HG03196 (cell line): ENCODE results near the gene BFSP2.

Source experiments
- ATAC-seq: cut with Tn5 transposase; IDR thresholded peaks from one replicate; pipeline ENCODE4 v1.9.1; 2021; ENCODE audit not compliant: unreplicated experiment

Gene BFSP2

DNA sequence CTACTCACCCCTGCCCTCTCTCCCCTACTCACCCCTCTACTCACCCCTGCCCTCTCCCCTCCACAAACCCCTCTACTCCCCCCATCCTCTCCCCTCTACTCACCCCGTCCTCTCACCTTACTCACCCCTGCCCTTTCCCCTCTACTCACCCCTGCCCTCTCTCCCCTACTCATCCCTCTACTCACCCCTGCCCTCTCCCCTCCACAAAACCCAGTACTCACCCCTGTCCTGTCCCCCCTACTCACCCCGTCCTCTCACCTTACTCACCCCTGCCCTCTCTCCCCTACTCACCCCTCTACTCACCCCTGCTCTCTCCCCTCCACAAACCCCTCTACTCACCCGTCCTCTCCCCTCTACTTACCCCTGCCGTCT, 14.2 kb downstream of the BFSP2 start:
- no peak for ATAC-seq

DNA sequence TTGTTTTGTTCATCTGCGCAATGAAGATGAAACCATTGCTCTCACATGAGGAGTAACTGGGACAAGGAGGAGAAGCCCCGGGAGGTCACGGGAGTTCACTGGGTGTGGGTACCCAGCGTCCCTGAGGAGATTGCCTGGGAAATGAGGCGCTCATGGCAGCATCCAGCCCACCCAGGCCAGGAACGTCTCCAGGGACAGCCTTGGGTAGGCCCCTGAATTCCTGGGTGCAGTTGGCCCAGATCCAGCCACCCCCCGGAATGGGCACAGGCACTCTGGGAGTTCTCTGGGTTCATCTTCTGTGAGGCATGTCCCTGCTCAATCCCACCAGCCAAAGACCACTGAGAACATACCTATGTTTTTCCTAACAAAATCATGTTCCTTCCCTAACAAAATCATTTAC, 18.5 kb downstream of the BFSP2 start:
- no peak for ATAC-seq

DNA sequence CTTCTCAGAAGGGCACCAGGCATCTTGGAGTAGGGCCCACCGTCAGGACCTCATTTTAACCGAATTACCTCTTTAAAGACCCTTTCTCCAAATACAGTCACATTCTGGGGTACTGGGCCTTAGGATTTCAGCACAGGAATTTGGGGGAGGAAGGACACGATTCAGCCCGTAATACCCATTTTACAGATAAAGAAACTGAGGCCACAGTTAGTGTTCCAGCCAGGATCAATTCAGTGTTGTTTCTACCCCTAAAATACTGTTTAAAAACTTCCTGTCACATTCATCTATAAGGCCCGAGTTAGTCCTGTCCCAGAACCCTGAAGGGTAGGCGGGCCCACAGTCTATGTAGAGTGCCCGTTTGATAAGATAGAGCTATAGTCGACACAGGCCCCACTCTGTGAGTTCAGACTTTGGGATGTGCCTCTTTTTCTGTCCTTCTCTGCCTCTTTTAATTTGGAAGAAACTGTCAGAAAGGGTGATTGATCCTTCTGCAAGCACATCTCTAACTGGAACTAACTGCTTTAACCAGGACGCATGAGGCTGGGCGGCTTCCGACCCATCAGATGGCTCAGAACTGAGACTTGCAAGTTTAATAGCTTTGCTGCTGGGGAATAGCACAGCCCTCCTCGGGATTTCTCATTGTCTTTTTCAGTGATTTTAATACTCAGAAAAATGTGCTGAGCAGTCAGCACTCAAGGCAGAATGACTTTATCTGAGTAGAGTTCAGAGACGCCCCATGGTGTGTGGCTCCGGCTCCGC, 19.5 kb downstream of the BFSP2 start:
- no peak for ATAC-seq

DNA sequence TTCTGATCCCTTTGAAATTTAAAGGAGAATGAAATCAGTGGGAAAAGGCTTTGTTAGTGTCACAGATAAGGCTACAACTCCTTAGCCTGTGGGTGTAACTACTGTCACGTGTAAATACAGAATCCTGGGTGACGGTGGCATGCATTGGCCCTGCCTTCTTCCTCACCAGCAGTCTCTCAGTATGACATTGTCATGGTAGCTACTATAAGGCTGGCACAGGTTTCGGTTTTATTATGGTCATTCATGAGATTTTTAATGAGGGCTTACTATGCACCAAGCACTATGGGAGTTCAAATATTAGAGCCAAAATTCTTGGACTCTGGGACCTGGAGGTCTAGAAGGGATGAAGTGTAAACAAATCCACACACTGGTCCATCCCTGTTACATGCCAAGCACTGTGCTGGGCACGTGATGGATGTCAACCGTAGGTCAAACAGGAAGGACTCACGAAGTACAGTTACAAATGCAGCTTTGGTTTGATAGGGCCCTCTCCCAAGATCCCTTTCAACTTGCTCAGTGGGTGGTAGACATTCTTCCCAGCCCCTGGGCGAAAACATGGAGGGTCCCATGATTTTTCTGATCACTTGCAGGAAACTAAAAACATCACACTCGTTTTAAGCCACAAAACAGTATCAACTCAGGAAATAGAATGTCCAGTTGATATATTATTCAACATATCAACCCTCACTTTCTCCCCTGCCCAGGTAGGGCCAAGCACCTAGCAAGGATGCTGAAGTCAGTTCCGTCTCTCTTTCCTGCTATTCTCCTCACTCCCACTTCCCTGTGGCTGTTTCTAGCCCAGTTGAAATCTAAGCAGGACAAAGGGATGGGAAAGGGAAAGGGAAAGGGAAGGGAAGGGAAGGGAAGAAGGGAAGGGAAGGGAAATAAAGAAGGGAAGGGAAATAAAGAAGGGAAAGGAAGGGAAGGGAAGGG, 25.3 kb downstream of the BFSP2 start:
- peak; percentile 56 for ATAC-seq

DNA sequence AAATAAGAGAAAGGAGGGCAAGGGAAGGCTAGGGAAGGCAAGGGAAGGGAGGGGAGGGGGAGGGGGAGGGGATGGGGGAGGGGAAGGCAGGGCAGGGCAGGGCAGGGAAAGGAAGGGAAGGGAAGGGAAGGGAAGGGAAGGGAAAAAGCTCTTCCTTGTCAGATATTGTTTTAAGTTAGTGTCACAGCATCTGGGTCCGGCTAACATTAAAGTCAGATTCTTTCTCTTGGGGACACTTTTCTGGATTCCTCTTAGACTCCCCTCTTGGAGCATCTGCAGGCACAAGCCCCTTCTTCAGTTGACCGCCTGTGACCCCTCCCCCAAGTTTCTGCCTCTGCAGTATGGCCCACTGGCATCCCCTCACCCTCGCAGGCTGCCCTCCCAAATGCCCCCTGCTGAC, 26.0 kb downstream of the BFSP2 start:
- no peak for ATAC-seq

DNA sequence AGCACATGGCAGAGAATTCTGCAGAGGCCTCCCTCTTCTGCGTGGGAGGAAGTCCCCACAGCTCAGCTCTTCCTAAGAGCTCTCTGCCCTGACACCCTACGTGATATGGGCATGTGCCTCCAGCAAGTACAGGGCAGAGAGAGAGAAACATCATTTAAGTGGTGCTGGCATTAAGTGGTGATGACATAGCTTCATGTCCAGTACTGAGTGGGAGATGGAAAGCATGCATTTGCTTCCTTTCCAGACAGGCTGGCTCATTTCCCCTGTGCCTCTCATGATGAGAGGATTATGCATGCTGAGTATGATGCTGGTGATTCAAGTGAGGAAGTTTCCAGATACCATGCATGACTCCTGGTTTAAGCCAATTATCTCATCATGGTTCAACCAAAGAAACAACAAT, 26.9 kb downstream of the BFSP2 start:
- ATAC-seq: no peak

DNA sequence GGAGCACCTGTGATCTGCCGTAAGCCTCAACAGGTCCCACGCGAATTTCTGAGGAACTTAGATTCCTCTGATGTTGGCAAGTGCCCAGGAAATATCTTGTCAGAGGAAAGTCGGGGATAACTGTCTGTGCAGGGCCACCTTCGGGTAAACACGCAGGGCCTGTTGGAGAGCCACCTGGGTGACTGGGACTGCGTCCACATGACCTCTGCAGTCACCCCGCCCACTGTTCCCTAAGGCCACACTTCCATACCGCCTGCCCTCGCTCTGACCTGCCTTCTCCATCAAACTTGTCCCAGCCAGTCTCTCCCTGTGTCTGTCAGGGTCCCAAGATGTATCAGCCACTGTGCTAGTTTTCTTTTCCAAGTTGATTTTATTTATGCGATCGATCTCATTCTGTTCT, 28.7 kb downstream of the BFSP2 start:
- ATAC-seq: no peak

DNA sequence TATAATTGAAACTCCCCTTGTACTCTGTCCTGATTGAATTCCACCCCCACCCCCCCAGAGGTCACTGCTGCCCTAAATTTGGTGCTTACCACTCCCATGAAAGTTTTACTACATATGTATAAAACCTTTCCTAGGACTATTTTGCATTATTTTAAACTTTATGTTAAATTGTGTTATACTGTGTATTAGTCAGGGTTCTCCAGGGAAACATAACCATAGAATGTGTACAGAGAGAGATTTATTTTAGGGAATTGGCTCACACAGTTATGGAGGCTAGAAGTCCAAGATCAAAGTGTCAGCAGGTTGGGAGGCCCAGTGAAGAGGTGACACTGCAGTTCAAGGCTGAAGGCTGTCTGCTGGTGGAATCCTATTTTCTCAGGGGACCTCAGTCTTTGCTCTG, 29.2 kb downstream of the BFSP2 start:
- ATAC-seq: no peak

DNA sequence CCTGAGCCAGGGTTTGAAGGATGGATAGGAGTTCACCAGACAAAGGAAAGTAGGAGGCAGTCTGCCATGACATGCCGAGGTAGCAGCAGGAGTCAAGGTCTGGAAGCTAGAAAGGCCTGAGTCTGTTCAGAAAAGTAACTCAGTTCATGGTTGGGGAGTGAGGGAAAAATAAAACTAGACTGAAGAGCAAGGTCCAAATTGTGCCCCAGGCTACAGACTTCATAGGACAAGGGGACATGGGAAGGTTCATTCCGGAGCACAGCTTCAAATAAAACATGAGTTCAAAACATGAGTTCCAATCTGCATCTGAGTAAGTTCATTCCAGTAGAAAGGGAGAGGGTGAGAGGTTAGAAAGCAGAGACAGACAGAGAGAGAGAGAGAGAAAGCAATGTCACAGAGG, 39.7 kb downstream of the BFSP2 start:
- no peak for ATAC-seq

DNA sequence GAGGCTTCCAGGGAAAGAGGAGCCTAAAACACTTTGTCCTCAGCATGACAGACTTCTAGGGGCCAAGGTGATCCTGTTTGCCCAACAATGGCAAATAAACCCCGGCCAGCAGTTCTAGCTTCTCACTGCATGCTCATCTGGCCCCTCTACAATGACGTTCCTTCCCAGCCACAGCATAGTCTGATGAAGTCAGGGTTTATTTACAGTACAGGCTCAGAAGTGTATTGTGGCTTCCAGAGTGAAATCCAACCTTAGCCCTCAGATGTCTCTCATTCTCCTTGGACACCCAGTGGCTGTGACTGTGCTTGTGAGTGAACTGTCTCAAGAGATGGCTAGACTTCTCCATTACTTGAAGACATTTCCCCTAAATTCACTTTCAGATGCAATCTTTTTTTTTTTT, 40.8 kb downstream of the BFSP2 start:
- ATAC-seq: no peak

DNA sequence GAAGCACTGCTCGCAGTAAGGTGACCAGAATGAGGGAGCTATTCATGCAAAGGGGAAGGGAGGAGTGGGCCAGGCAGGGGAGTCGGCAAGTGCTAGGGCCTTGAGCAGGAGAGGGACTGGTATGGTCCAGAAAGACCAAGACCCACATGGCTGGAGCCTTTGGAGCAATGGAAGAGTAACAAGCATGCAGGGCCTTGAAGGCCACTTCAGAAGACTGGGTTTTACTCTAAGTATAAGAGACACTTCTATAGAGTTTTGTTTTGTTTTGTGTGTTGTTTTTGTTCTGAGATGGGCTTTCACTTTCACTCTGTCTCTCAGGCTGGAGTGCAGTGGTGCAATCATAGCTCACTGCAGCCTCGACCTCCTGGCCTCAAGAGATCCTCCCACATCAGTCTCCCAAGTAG, 42.0 kb downstream of the BFSP2 start:
- peak; percentile 71 for ATAC-seq

DNA sequence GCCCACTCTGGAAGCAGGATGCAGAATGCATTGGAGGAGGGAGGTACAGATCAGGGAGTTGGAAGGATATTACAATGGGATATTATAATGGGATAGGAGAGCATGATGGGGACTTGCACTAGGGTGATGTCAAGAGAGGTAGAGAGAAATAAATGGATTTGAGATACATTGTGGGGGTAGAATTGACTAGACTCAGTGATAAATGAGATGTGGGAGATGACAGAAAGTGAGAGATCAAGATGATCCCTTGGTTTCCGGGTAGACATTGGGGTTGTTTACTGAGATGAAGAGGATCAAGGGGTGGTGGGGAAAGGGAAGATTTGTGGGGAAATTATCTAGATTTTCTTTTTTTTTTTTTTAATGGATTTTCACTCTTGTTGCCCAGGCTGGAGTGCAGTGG, 42.7 kb downstream of the BFSP2 start:
- no peak for ATAC-seq

DNA sequence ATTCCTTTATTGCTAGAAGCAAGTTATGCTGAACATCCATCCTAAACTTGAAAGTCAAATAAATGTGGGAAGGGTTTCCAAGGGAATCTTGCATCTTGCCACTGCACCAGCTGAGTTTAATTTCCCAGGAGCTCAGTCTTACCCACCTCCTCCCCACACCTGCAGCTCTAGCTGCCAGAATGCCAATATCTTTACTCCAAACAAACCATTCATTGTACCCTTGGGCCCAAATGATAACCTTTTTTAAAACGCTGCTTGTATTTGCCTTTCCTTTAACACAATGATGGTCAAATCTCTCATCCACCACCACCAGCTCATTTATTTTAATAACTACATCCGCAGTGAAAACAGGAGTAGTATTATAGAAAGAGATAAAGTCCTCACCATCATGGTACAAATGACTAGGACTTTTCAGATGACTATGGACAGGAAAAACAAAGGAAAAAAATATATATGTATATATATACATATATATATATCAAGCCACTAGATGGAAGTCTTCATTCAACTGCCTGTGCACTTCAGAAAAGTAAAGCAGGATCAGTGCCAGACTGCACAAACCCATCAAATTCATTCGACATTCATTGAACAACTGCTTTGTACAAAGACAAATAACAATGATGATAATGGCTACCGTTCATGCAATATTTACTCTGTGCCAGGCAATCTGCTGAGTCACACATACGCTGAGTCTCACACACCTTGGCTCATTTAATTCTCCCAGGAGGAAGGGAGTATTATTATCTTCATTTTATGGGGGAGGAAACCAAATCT, 44.0 kb downstream of the BFSP2 start:
- ATAC-seq: no peak

DNA sequence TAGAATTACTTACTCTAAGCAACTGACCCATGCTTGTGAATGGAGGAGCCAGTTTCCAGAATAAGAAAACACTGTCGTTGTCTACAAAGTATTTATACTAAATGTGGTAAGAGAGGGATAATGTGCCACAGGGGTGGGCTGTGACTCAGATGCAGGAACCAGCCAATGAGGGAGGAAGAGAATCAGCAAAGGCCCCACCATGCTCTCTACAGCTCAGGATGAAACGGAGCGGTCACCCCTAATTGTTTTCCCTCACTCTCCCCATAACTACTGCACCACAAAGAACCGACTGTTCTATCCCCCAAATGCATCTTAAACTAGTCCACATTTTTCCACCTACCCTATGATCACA, 44.5 kb downstream of the BFSP2 start:
- ATAC-seq: no peak

DNA sequence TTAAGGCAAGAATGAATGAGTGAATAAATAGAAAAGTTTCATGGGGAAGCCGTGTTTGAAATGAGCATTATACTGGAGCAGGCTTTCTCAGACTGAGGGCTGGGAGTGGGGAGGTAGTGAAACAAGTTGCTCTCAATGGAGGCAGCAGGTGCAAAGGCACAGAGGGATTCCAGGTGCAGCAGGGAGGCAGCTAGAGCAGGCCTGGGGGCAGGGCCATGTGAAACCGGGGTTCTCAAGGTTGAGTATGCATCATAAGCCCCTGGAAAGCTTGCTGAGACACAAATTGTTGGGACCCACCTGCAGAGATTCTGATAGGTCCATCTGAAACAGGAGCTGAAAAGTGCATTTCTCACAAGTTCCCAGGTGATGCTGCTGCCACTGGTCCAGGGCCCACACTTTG, 45.3 kb downstream of the BFSP2 start:
- no peak for ATAC-seq

DNA sequence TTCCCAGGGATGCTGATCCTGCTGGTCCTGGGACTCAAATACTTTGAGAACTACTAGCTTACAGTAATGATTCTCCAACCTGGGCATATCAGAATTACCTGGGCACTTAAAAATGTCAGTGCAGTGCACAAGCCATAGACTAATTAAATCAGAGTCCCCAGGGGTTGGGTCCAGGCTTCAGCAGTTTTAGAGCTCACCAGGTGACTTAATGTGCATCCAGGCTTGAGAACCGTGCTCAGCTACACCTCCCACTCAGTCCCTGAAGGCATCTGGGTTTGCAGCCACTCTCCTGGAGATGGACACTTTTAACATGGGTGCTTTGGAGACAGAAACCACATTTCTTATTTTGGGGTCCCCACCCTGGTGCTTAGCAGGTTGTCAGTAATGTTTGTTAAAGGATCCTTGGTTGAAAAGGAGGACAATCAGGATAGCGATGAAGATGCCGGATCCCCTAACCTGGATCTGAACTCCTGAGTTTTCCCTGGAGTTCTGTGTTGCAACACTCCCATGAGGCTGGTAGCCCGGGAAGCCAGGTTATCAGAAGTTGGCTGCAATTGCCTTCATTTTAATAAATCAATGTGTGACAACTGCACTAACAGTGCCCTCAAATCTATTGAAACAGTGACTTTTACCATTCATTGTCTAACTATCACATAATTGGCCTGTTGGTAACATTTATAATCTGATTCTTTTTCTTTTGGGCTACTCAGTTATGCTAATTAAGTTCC, 48.1 kb downstream of the BFSP2 start:
- no peak for ATAC-seq

DNA sequence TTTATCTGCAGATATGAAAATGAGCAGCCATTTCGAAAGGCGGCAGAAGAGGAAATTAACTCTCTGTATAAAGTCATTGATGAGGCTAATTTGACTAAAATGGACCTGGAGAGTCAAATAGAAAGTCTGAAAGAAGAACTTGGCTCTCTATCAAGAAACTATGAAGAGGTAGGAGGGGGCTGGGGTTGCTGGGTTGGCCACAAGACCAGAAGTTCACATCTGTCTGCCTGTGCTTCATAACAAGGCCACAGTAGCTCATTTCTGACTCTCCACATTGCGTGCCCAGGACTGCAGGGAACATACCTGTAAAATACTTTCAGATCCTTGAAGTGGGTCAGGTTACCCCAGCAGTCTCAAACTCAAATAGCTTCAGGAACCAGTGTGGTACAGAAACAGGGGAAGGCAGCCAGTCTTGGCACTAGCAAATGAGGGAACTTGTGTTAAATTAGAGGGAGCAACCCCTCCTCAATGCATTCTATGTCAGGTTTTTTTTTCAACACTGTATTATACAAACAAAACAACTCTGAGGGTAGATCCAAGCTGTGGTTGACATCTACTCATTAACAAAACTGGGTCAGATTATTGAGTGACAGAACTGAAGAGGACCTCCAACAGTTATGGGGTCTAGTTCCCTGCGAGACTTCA, 48.7 kb downstream of the BFSP2 start:
- peak; percentile 92 for ATAC-seq

DNA sequence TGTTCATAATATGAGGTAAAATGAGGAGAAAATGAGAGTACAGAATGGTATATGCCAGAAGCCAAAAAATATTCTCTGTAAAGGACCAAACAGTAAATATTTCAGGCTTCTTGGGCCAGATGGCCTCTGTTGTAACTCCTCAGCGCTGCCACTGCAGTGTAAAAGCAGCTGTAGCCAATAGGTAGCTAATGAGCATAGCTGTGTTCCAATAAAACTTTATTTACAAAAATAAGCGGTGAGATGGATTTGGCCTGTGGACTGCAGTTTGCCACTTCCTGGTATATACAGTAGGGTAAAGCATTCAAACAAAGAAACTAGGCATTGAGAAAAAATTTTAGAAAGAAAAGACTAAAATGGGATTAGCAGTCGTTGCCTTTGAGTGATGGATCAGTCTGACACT, 51.5 kb downstream of the BFSP2 start:
- no peak for ATAC-seq

DNA sequence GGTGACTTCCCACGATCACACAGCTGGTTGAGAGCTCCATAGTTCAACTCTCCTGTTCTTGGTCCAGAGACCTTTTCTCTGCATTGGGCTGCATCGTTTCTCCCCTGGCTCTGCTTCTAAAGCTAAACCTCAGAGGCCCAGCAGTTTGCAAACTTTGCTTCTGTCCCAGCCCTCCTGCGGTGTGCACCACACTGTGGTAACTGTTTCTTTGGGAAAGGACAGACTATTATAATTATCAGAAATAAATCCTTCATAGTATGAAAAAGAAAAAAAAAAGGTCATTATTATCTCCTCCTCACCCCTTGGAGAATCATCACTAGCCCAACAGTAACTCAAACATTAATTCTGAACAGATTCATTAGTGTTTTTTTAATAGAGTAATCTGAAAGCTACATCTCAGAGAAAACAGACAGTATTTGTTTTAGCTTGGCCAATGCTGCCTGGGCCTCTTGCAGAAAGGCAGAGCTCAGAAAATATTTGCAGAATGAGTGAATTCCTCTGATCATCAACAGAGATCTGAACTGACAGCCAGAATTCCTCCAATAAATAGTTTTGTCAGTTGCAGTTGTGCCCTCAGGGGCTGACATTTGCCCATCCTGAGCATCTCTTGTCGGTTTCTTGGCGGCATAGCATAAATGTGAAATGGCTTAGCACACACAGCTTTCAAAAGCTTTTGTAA, 52.9 kb downstream of the BFSP2 start:
- ATAC-seq: no peak

DNA sequence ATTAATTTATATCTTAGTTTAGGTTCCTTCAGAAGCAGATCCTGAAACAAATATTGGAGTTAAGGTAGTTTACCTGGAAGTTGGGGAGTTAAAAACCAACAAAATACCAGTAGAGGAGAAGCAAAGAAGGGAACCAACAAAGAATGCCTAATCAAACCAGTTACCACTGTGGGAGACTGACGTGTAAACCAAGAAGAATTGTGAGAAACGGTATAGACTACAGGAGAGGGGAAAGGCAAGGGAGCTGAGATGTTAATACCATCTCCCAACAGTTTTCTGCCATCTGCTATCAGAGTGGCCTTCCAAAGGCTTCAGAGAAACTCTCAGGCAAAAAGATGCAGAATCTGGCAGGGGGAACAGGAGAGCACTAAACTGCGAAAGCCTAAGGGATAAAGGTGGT, 53.5 kb downstream of the BFSP2 start:
- ATAC-seq: no peak
